HG03103 (cell line): ENCODE measurements around the gene GBP3.
"Not testable (repeated sequence)": the region's sequence is repeated elsewhere in the genome, so short reads cannot be mapped to it uniquely, and the experiment has no call there.

Experiments
- ATAC-seq: cut with Tn5 transposase; IDR thresholded peaks from one replicate; pipeline ENCODE4 v1.9.1; 2021; ENCODE audit warnings: low read depth; ENCODE audit not compliant: unreplicated experiment

GBP3 gene

DNA sequence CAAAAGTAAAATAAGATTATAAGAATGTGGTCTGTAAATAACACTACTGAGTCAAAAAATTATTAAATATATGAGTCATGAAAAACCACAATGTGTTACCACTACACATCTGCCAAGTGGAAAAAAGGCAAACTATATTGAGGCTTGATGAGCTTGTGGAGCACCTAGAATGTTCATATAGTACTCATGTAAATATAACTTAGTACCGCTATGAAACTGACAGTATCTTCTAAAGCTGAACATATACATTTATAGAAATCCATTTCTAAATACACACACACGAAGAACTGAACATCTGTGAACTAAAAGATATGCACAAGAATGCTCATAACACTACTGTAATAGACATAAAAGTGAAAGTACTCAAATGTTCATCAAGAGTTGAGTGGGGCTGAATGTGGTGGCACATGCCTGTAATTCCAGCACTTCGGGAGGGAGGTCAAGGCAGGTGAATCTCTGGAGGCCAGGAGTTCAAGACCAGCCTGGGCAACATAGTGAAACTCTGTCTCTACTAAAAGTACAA lies 18.5 kb upstream of the GBP3 start:
- ATAC-seq: peak; percentile 93

DNA sequence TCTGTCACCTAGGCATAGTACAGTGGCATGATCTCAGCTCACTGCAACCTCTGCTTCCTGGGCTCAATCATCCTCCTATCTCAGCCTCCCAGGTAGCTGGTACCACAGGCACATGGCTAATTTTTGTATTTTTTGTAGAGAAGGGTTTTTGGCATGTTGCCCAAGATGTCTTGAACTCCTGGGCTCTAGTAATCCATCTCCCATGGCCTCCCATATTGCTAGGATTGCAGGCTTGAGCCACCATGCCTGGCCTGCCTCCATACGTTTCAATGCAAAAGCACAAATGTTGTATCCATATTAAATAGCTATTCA lies 17.6 kb upstream of the GBP3 start:
- ATAC-seq: no peak

DNA sequence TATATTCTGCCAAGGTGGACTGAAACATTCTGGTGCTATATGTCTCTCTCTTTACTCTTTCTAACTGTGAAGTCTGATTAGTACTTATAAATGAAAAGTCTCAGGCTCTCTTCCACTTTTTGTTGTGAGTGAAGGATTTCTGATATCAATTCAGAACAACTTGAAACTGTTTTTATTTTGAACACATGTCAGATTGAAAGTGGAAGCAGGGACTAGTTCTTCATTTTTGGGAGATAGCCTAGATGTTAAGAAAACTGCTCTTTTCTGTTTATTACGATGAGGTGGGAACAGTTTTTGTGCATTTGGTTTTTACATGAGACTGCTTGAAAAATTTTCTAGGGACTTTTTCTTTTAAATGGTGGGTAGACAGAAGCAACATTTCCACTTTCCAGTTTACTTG lies 14.5 kb upstream of the GBP3 start:
- ATAC-seq: no peak

DNA sequence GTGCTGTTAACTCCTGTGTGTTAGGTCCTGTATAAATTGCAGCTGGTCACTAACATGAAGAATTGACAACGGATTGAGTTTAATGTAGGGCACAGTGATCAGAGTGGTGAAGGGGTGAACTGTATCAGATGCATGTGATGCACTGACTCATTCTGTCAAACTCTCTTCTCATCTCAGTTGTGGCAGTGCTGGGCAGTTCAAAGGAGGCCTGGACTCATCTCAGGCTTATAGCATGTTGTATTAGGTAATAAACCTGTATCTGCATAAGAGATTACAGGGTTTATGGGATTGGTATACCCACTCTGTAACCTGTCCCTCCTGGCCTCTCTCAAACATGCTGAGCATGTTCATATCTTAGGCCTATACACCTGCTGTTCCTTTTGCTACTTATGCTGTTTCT lies 12.4 kb upstream of the GBP3 start:
- ATAC-seq: no peak

DNA sequence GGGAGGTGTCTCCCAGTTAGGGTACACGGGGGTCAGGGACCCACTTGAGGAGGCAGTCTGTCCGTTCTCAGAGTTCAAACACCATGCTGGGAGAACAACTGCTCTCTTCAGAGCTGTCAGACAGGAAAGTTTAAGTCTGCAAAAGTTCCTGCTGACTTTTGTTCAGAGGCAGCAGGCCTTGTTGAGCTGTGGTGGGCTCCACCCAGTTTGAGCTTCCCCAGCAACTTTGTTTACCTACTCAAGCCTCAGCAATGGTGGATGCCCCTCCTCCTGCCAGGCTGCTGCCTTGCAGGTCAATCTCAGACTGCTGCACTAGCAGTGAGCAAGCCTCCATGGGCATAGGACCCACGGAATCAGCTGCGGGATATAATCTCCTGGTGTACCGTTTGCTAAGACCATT lies 11.3 kb upstream of the GBP3 start:
- ATAC-seq: not testable (repeated sequence)

DNA sequence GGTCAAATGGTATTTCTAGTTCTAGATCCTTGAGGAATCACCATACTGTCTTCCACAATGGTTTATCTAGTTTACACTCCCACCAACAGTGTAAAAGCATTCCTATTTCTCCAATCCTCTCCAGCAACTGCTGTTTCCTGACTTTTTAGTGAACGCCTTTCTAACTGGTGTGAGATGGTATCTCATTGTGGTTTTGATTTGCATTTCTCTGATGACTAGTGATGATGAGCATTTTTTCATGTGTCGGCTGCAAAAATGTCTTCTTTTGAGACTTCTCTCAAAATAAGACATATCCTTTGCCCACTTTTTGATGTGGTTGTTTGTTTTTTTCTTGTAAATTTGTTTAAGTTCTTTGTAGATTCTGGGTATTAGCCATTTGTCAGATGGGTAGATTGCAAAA lies 6.4 kb upstream of the GBP3 start:
- not testable (repeated sequence) for ATAC-seq

DNA sequence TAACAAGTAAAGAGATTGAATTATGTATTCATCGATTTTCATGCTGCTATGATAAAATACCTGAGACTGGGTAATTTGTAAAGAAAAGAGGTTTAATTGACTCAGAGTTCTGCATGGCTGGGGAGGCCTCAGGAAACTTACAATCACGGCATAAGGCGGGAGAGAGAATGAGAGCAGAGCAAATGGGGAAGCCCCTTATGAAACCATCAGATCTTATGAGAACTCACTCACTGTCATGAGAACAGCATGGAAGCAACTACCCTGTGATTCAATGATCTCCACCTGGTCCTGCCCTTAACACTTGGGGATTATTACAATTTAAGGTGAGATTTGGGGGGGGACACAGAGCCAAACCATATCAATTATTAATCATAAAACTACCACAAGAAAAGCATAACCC lies 3.3 kb upstream of the GBP3 start:
- ATAC-seq: no peak

DNA sequence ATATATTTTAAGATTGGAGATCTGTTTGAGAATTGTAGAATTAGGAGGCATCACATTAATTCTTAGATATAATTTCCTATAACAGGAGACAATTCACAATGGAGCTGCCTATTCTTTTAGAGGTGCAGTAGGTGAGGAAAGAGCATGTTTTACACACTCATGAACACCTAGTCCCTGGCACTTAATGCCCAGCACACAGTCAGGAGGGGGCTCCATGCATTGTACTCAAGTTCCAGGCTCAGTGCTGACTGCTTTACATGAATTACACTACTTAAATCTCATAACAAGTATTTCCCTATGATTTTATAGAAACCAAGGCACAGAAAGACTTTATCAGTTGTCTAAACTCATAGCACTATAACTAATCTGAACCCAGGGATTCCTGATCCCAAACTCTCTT lies 360 bp upstream of the GBP3 start:
- ATAC-seq: no peak

DNA sequence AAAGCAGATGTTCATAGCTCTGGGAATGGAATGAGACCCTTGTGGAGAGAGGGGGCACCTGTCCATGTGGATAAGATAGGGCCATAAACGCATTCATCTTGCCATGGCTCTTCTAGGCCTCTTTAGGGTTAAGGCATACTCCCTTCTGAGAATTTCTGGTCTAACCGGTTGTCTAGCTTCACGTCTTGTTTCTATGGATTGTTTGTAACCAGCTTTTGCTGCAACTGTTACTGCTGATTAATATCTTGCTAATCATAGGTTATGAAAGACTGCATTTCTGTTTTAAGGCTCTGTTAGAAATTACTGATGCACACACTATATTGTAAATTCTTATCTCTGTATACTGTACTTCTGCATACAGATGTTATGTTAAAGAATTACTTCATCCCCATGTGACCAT lies 4.3 kb downstream of the GBP3 start:
- not testable (repeated sequence) for ATAC-seq

DNA sequence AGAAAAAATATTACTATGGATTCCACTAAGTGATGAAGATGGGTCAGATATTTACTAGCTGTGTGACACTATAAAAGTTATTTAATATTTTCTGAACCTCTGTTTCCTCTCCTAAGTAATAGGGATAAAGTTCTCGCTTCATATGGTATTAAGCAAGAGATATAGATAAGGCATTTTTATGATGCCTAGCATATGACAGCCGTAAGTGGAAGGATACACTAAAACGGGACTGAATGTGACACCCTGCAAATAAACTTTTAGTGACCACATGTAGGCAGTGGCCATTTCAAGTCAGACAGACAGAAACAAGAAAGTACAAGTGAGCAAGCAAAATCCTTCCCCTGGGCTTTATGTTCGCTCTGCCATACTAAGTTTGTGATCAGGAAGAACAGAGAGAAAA lies 14.2 kb downstream of the GBP3 start:
- ATAC-seq: no peak

DNA sequence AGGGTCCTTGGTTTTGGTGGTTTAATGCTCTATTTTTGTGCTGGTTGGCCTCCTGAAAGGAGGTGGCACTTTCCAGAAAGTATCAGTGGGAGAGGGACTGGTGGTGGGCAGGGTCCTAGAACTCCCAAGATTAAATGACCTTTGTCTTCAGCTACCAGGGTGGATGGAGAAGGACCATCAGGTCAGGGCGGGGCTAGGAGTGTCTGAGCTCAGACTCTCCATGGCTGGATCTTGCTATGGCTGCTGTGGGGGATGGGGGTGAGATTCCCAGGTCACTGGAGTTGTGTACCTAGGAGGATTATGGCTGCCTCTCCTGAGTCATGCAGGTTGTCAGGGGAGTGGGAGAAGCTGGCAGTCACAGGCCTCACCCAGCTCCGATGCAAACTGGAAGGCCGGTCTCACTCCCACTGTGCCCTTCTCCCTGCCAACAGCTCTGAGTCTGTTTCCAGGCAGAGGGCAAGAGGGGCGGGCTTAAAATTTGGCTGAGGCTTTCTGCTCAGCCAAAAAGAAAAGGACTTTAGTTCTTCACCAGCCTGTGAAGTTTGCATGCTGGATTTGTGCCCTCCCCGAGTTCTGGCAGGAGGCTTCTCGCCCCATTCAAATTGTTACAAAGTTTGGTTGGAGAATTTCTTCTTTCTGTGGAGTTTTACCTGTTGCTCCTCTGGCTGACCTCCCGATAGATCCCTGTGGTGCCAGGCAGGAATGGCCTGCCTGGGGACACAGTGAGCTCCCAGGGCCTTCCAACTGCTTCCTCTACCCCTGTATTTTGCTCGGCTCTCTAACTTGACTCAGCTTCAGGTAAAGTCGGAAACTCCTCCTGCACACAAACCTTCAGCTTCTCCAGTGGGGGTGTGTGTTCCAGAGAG lies 17.1 kb downstream of the GBP3 start:
- no peak for ATAC-seq

DNA sequence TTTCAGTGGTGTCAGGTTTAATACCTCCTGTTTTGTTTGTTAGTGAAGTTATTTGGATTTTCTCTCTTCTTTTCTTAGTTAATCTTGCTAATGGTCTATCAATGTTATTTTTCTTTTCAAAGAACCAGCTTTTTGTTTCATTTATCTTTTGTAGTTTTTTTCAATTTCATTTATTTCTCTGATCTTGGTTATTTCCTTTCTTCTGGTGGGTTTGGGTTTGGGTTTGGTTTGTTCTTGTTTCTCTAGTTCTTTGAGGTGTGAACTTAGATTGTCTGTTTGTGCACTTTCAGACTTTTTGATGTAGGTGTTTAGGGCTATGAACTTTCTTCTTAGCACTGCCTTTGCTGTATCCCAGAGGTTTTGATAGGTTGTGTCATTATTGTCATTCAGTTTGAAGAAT lies 20.5 kb downstream of the GBP3 start:
- ATAC-seq: not testable (repeated sequence)

DNA sequence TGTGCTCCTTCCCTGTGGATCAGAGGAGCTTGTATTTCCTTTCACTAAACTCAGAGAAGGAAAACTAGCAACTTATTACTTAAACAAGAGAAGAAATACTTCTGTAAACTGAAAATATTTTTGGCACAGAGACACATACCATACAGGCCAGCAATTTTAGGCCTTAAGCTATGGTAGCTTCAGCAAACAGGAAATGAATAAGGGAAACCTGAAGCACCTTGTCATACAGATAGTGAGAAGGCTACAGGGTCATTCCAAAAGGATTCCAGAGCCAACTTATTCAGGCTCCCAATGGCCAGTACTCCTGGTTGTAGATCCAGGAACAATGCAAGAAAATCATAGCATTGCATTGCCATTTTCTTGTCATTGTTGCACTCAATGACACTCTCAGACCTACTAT lies 21.2 kb downstream of the GBP3 start:
- no peak for ATAC-seq

DNA sequence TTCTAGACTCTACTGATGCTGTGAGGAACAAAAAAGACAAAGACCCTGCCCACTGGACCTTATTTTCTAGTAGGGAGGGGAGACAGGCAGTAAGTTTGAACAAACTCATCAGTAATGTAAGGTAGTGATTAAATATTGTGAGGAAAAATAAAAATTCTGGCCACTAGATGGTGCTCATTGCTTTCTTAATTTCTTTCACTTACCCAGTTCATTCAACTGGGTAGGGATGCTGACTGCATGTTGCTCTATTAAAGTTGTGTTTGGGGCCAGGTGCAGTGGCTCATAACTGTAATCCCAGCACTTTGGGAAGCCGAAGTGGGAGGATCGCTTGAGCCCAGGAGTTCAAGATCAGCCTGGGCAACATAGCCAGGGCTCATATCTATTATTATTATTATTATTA lies 23.9 kb downstream of the GBP3 start:
- peak; percentile 88 for ATAC-seq

DNA sequence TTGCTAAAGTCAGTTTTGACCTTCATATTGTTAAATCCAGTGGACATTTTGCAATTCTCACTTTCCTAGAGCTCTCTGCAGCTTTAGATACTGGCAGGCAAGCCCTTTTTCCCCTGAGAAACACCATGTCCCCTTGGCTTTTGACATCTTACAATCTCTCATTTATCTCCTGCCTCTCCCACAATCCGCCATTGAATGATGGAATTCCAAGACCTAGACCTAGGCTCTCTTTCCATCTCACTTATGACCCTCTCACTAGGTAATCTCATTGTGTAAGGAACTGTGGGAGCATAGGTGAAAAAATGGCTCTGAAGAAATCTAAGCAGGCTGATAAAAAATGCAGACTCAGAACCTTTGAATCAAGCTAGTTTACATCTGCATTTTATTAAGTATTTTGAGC lies 32.2 kb downstream of the GBP3 start:
- no peak for ATAC-seq

DNA sequence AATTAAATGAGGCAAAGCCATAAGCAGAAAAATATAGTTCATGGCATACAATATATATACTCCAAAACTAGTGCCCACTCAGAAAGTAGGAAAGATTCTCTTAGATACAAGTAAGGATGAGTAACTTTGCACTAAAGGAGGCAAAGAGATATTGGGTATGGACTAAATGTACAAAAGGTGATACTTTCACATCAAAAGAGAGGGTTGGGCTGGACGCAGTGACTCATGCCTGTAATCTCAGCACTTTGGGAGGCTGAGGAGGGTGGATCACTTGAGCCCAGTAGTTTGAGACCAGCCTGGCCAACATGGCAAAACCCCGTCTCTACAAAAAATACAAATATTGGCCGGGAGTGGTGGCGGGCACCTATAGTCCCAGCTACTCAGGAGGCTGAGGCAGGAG lies 37.0 kb downstream of the GBP3 start:
- no peak for ATAC-seq

DNA sequence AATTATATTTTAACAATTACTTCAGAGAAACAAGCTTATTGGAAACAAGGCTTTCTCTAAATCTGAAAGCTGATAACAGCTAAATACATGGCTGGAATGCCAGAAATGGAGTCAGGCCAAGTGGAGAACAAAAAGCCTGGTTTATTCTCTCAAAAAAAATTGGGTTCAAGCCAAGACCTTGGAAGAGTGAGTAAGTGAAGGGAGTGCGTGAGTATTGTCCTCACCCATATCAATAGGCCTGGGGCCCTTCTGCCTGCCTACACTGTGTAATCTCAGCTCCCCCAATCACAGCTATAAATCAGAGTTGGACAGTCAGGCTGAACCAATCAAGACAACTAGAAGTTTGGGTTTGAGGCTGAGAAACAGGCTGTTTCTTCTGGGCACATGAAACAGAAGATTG lies 37.6 kb downstream of the GBP3 start:
- ATAC-seq: no peak

DNA sequence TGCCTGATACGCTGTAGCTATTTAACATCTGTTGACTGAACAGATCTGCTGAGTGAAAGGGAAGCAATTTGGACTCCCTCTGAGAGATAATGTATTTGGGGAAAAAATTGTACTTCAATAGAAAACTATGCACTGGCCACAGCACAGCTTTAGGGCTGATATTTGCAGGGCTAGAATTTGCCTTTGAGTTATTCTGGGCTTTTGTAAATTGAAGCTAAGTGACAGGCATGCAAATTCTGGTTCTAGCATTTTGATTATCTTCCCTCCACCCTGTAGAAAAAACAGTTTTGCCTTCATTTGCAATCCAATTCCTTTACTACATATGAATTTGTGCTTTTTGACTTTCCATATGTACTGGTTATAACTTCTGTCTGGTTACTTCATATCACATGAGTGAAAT lies 38.1 kb downstream of the GBP3 start:
- ATAC-seq: no peak

DNA sequence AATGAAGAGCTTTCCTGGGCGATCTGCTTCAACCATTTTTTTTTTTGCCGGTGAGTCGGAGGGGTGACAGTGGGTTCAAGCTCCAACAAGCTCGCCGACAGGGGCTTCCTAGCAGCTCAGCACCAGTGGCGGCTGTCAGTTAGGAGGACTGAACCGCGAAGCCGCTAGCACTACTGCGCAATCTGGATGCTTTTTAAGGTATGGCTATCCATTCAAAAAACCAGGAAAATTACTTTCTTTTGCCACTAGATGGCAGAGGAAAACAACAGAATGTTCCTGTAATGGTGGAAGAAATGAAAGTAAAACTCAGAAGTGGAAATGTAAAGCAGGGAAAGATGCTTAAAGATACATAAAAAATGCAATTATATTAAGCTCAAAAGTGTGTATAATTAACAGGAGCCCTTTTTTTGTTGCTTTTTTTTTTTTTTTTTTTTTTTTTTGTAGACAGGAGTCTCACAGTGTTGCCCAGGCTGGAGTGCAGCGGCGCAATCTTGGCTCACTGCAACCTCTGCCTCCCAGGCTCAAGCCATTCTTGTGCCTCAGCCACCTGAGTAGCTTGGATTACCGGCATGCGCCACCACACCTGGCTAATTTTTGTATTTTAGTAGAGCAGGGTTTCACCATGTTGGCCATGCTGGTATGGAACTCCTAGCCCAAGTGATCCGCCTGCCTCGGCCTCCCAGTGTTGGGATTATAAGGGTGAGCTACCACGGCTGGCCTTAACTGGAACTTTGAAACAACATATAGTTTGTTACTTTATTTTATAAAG lies 38.7 kb downstream of the GBP3 start:
- ATAC-seq: no peak

DNA sequence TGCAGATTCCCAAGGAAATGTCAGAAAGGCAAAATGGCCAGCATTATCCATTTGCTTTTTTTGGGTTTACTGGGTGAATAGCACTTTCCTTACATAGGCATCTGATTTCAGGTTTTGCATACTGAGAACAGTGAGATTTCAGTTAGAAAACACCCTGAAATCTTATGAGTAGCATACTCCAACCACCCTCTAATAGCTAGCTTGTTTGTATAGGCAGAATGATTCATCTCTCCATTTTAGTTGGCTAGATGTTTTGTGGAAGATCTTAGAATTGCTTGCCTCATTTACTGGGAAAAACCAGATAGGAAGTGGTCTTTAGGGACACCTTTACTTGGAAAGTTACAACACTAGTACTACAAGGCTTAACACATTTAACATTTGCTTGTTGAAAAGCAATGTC lies 40.6 kb downstream of the GBP3 start:
- ATAC-seq: no peak

DNA sequence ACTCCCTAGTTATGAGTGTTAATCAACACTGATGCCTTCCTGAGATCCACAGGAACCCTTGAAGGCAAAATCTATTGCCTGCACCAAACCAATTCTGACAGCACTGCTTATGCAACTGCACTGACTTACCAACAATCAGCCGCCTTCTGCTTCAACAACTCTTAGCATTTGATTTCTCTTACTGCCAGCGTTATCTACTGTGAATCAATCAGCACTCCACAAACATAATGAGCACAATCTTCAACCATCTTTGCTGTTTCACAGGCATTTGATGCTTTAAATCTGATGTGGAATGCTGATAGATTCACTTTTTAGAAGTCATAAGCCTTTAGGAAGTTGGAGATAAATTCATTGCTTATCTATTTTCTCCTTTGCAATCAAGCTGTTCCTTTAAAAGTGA lies 41.2 kb downstream of the GBP3 start:
- not testable (repeated sequence) for ATAC-seq

DNA sequence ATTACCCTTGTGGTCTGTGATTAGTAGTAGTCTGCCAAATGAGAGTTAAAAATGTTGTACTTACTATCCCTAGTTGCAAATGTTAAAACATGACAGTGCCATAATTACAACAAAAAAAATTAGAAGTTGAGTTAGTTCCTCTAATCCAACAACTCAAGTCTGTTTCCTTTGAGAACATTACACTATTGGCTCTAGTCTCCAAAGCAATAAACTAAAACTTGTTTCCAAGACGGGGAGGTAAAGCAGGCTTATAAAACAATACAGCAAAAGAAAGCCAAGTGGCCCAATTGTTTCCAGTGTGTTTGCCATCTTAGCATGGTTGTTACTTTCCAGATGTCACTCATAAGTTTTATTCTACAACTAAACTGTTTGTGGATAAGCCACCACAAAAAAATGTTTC lies 41.8 kb downstream of the GBP3 start:
- ATAC-seq: no peak
